Keratinocyte (primary cell): ENCODE measurements around the gene MYO7B. TPM values are rescaled to one million over a fixed set of nuclear protein-coding genes. Genes with fewer than 3 reads are reported as not detected.
A peak's percentile ranks its signal among the peaks of the same experiment; 100 is the strongest.

Experiments used
- DNase-seq: peaks from one replicate; pipeline ENCODE4 v3.0.0-alpha.2; 2011; ENCODE audit warnings: low read depth, missing footprints, low spot score
- FAIRE-seq: peaks from 2 replicates; lab custom pipeline; 2011; peaks lifted over from hg19 to GRCh38; lab: Jason Lieb, UNC
- H2AFZ ChIP-seq: 2 replicates; pipeline ENCODE4 v1.6.0; 2012; ENCODE audit warnings: low read length, control low read depth, inconsistent platforms; ENCODE audit not compliant: control insufficient read depth
- H3K27ac ChIP-seq: 2 replicates; pipeline ENCODE4 v1.5.1; 2011; ENCODE audit warnings: low read length; ENCODE audit not compliant: control insufficient read depth, insufficient read depth
- H3K27me3 ChIP-seq: 3 replicates; pipeline ENCODE4 v1.6.0; 2011; ENCODE audit warnings: low read length; ENCODE audit not compliant: control insufficient read depth, insufficient read depth; ENCODE audit errors: extremely low read depth
- H3K36me3 ChIP-seq, 2 experiments: 2 replicates in 1 of 2; 3 replicates in 1 of 2; pipeline ENCODE4 v1.5.1; 2011; ENCODE audit warnings: low read length in 2 of 2, mild to moderate bottlenecking in 1 of 2; ENCODE audit not compliant: control insufficient read depth in 2 of 2, insufficient read depth in 2 of 2; ENCODE audit errors: extremely low read depth in 1 of 2
- H3K4me1 ChIP-seq: 3 replicates; pipeline ENCODE4 v1.5.1; 2011; ENCODE audit warnings: low read length; ENCODE audit not compliant: control insufficient read depth, insufficient read depth; ENCODE audit errors: extremely low read depth
- H3K4me2 ChIP-seq: 3 replicates; pipeline ENCODE4 v1.6.0; 2011; ENCODE audit warnings: low read depth, low read length; ENCODE audit not compliant: control insufficient read depth, insufficient read depth; ENCODE audit errors: extremely low read depth
- H3K4me3 ChIP-seq, 3 experiments: fragments of 200-600 bp in 1 of 3; sonication (generic) in 1 of 3; 2 replicates in 2 of 3; 3 replicates in 1 of 3; pipeline ENCODE4 v1.5.1; 2011 to 2016; ENCODE audit warnings: low read length in 3 of 3, mild to moderate bottlenecking in 3 of 3, control low read depth in 2 of 3, inconsistent platforms in 1 of 3, low read depth in 1 of 3, mixed read lengths in 1 of 3, mixed run types in 1 of 3, moderate library complexity in 1 of 3; ENCODE audit not compliant: control insufficient read depth in 2 of 3, insufficient read depth in 2 of 3; ENCODE audit errors: extremely low read depth in 1 of 3
- H3K79me2 ChIP-seq: 2 replicates; pipeline ENCODE4 v1.6.0; 2012; ENCODE audit warnings: low read length; ENCODE audit not compliant: control insufficient read depth, insufficient read depth
- H3K9ac ChIP-seq: 3 replicates; pipeline ENCODE4 v1.6.0; 2011; ENCODE audit warnings: low read length; ENCODE audit not compliant: control insufficient read depth, insufficient read depth; ENCODE audit errors: extremely low read depth
- H3K9me1 ChIP-seq: 3 replicates; pipeline ENCODE4 v1.6.0; 2011; ENCODE audit warnings: low read length; ENCODE audit not compliant: control insufficient read depth, insufficient read depth; ENCODE audit errors: extremely low read depth
- H3K9me3 ChIP-seq: 2 replicates; pipeline ENCODE4 v1.5.1; 2012; ENCODE audit warnings: low read depth, low read length; ENCODE audit not compliant: control insufficient read depth
- H4K20me1 ChIP-seq: 3 replicates; pipeline ENCODE4 v1.6.0; 2011; ENCODE audit warnings: low read length; ENCODE audit not compliant: control insufficient read depth, insufficient read depth; ENCODE audit errors: extremely low read depth
- EZH2 ChIP-seq: IDR thresholded peaks from one replicate; pipeline ENCODE4 v1.6.1; 2012; ENCODE audit warnings: inconsistent platforms, mild to moderate bottlenecking, low read length, moderate library complexity
- dilution Hi-C: fragments of 300-500 bp; cut with MboI; formaldehyde crosslinking; loops from one replicate; pipeline ENCODE4 v1.7.0; 2020; ENCODE audit warnings: low sequenced_read_pairs; ENCODE audit not compliant: extremely low pct_ligation_motif_present
- polyA plus RNA-seq, 5 experiments: library from polyadenylated mRNA; depleted of rRNA in 3 of 5; stranded (reverse) in 3 of 5; stranded (forward) in 1 of 5; unstranded in 1 of 5; fragments of >200 nt; gene quantifications; 1 replicate in 1 of 5; 2 replicates in 3 of 5; 3 replicates in 1 of 5; pipeline versions ENCODE4 v1.2.1 to v1.2.3, GENCODE V29; 2011 to 2012; ENCODE audit warnings: missing spikeins in 2 of 5, low read depth in 1 of 5, low replicate concordance in 1 of 5
- TF ChIP-seq, protein P1 (sequence below), 3 experiments: IDR thresholded peaks in 1 of 3; conservative IDR thresholded peaks in 1 of 3; optimal IDR thresholded peaks in 1 of 3; 2 replicates in 2 of 3; 3 replicates in 1 of 3; pipeline versions ENCODE3 to v1.5.1; 2011; ENCODE audit warnings: low read length in 3 of 3, mild to moderate bottlenecking in 3 of 3, moderate library complexity in 2 of 3, control low read depth in 1 of 3, inconsistent platforms in 1 of 3; ENCODE audit not compliant: insufficient read depth in 2 of 3; ENCODE audit errors: extremely low read depth in 1 of 3

MYO7B gene
- polyA plus RNA-seq, 1 donor (not counting 4 experiments of a cell fraction or from before 2014, with no cell fraction given), result not detected

DNA sequence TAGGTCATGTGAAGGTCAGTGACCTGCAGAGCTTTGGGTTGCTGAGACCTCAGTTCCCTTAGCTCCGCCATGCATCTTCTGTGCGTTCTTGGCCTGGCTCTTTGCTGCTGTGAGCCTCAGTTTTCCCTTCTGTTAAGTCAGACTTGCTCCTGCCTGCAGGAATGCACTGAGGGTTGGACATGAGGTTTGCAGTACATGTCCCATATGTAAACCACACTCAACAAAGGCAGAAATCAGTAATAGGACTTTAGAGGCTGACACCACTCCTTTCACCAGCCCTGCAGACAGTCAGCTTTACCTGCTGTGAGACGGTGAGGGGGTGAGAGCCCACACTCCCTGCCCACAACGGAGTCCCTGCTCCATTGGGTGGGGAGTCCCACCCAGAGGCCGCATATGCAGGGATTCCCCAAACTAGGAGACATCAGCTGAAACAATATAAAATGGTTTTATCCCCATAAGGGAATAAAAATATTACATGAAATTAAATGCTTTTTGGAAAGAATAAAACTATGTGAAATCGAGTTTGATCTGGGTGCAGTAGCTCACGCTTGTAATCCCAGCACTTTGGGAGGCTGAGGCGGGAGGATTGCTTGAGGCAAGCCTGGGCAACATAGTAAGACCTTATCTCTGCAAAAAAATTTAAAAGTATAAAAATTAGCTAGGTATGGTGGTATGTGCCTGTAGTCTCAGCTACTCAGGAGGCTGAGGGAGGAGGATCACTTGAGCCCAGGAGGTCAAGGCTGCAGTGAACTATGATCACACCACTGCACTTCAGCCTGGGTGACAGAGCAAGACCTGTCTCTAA lies 55.1 kb downstream of the MYO7B start:
- dilution Hi-C loops, result loop anchor here (25.0 kb wide), 1 partner anchor 97 kb away; the partner anchor contains the start of gene LIMS2
- Histone ChIP-seq H3K9me1 (no peaks in the 10 kb centered on the region), H3K36me3 (no peaks in the 10 kb centered on the region), H3K4me2 (no peak overlapping the region), H4K20me1 (no peaks in the 10 kb centered on the region), H3K79me2 (no peaks in the 10 kb centered on the region), H3K27me3 (peaks cover 5% of the 10 kb centered on the region), H2AFZ (no peak overlapping the region), H3K4me3 (no peak overlapping the region), H3K9me3 (no peaks in the 10 kb centered on the region), H3K4me1 (no peaks in the 10 kb centered on the region), H3K9ac (no peak overlapping the region), H3K27ac (no peak overlapping the region)
- TF ChIP-seq, protein P1, sequence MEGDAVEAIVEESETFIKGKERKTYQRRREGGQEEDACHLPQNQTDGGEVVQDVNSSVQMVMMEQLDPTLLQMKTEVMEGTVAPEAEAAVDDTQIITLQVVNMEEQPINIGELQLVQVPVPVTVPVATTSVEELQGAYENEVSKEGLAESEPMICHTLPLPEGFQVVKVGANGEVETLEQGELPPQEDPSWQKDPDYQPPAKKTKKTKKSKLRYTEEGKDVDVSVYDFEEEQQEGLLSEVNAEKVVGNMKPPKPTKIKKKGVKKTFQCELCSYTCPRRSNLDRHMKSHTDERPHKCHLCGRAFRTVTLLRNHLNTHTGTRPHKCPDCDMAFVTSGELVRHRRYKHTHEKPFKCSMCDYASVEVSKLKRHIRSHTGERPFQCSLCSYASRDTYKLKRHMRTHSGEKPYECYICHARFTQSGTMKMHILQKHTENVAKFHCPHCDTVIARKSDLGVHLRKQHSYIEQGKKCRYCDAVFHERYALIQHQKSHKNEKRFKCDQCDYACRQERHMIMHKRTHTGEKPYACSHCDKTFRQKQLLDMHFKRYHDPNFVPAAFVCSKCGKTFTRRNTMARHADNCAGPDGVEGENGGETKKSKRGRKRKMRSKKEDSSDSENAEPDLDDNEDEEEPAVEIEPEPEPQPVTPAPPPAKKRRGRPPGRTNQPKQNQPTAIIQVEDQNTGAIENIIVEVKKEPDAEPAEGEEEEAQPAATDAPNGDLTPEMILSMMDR (optimal IDR thresholded peaks at IDR 0.05 in 1 of 3, IDR thresholded peaks at IDR 0.05 in 1 of 3, conservative IDR thresholded peaks at IDR 0.05 in 1 of 3; ENCODE audit: extremely low read depth in 1 of 3, insufficient read depth in 2 of 3, low read length in 3 of 3), result no peak
- TF ChIP-seq EZH2, result no peak
- DNase-seq, result no peak
- no peak for FAIRE-seq

DNA sequence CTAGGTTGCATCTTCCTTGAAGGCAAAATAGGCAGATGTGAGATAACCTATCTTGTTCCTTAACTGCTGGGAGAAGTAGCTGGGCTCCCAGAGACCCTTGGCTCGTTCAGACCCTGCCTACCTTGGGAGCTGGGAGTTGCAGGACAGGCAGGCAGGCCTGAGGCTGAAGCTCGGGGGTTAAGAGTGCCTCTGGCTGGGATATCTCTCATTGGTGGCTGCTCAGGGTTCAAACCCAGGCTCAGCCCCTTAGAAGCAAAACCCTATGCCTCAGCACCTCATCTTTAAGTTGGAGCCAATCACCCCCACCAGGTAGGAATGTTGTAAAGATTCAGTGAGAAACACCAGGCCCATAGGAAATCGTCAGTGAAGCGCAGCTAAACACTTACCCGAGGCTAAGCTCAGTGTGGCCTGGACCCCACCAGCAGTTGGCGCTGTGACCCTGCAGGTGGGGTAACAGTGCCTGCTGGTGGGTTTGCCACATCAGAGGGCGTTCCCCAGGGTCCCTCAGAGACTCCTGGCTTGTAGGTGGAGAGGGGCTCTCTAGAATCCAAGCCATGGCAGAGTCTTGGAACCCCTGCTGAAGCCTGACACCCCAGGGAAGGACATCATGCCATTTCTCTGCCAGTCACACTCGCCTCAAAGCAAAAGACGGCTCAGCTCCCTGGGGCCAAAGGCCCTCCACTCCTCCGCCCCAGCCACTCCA lies 55.9 kb downstream of the MYO7B start:
- H3K27me3 ChIP-seq, result peaks cover 4% of the 10 kb centered on the region
- H3K9me3 ChIP-seq, result no peaks in the 10 kb centered on the region
- no peaks in the 10 kb centered on the region for H3K9me1 ChIP-seq
- FAIRE-seq (no peak), DNase-seq (no peak)
- peak overlapping the region; percentile 19 for H2AFZ ChIP-seq
- H3K36me3 ChIP-seq, result no peaks in the 10 kb centered on the region
- H3K79me2 ChIP-seq, result no peaks in the 10 kb centered on the region
- dilution Hi-C loops, result loop anchor here (25.0 kb wide), 1 partner anchor 96 kb away; the partner anchor contains the start of gene LIMS2
- TF ChIP-seq, protein P1 (optimal IDR thresholded peaks at IDR 0.05 in 1 of 3, IDR thresholded peaks at IDR 0.05 in 1 of 3, conservative IDR thresholded peaks at IDR 0.05 in 1 of 3; ENCODE audit: extremely low read depth in 1 of 3, insufficient read depth in 2 of 3, low read length in 3 of 3), result peak; percentile 88 to 97 (median 96)
- no peak for TF ChIP-seq EZH2
- no peaks in the 10 kb centered on the region for H4K20me1 ChIP-seq
- no peaks in the 10 kb centered on the region for H3K4me1 ChIP-seq
- no peak overlapping the region for H3K27ac ChIP-seq
- no peak overlapping the region for H3K9ac ChIP-seq
- no peak overlapping the region for H3K4me3 ChIP-seq
- H3K4me2 ChIP-seq, result no peak overlapping the region
